ENCODE data around the gene C1orf87.

The C1orf87 gene

GRCh38 chr1:60108196-60108595 is 34.6 kb upstream of the C1orf87 start:
- no peak for DNase-seq (ENCODE audit: low spot score)
- H3K4me3 ChIP-seq = no peak overlapping the region
- no peak overlapping the region for H3K27ac ChIP-seq
- TF ChIP-seq CTCF (IDR thresholded peaks at IDR 0.05) = no peak

GRCh38 chr1:60103186-60103585 is 29.6 kb upstream of the C1orf87 start:
- no peak for DNase-seq (ENCODE audit: low spot score)
- Histone ChIP-seq H3K27ac (no peak overlapping the region), H3K4me3 (no peak overlapping the region)
- TF ChIP-seq CTCF (IDR thresholded peaks at IDR 0.05) = no peak

GRCh38 chr1:60102267-60103061 is 28.9 kb upstream of the C1orf87 start:
- no peak for TF ChIP-seq CTCF (IDR thresholded peaks at IDR 0.05)
- no peak overlapping the region for H3K27ac ChIP-seq
- no peak overlapping the region for H3K4me3 ChIP-seq
- no peak for DNase-seq (ENCODE audit: low spot score)

GRCh38 chr1:60101516-60101915 is 27.9 kb upstream of the C1orf87 start:
- no peak overlapping the region for H3K4me3 ChIP-seq
- TF ChIP-seq CTCF (IDR thresholded peaks at IDR 0.05) = no peak

GRCh38 chr1:60091195-60091715 is 17.7 kb upstream of the C1orf87 start:
- Histone ChIP-seq H3K27ac (no peak overlapping the region), H3K4me3 (no peak overlapping the region)
- DNase-seq (ENCODE audit: low spot score) = no peak
- no peak for TF ChIP-seq CTCF (IDR thresholded peaks at IDR 0.05)

More at GRCh38 chr1:60101516-60101915, 27.9 kb upstream of the C1orf87 start:
- no peak overlapping the region for H3K27ac ChIP-seq
- DNase-seq (ENCODE audit: low spot score) = no peak

GRCh38 chr1:60090655-60091054 is 17.1 kb upstream of the C1orf87 start:
- TF ChIP-seq CTCF (IDR thresholded peaks at IDR 0.05) = no peak
- H3K4me3 ChIP-seq = no peak overlapping the region
- no peak overlapping the region for H3K27ac ChIP-seq
- no peak for DNase-seq (ENCODE audit: low spot score)

- no peak for DNase-seq (ENCODE audit: low spot score)
- no peak for TF ChIP-seq CTCF (IDR thresholded peaks at IDR 0.05)
- no peak overlapping the region for H3K27ac ChIP-seq
- H3K4me3 ChIP-seq = no peak overlapping the region
Measured at GRCh38 chr1:60088620-60089155, 15.1 kb upstream of the C1orf87 start.

Data from coronary artery (tissue), 2 donors.